OCI-LY7 (cell line): ENCODE data around the gene NEBL.

Experiments used
- EZH2phosphoT487 ChIP-seq: fragments of 200-600 bp; sonication (generic); IDR thresholded peaks from 2 replicates; pipeline ENCODE4 v1.6.1; 2018; ENCODE audit warnings: low read depth, borderline replicate concordance, mild to moderate bottlenecking, mixed run types, antibody characterized with exemption, low read length, moderate library complexity, mixed read lengths
- TF ChIP-seq, protein P1 (sequence below): fragments of 200-600 bp; sonication (generic); conservative IDR thresholded peaks from 2 replicates; pipeline ENCODE4 v1.5.1; 2014; ENCODE audit warnings: mild to moderate bottlenecking, antibody characterized with exemption, low read length, moderate library complexity, mixed read lengths

- TF ChIP-seq, protein P1, sequence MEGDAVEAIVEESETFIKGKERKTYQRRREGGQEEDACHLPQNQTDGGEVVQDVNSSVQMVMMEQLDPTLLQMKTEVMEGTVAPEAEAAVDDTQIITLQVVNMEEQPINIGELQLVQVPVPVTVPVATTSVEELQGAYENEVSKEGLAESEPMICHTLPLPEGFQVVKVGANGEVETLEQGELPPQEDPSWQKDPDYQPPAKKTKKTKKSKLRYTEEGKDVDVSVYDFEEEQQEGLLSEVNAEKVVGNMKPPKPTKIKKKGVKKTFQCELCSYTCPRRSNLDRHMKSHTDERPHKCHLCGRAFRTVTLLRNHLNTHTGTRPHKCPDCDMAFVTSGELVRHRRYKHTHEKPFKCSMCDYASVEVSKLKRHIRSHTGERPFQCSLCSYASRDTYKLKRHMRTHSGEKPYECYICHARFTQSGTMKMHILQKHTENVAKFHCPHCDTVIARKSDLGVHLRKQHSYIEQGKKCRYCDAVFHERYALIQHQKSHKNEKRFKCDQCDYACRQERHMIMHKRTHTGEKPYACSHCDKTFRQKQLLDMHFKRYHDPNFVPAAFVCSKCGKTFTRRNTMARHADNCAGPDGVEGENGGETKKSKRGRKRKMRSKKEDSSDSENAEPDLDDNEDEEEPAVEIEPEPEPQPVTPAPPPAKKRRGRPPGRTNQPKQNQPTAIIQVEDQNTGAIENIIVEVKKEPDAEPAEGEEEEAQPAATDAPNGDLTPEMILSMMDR = peak; percentile 67
- no peak for TF ChIP-seq EZH2phosphoT487
Observed at GRCh38 chr10:20855398-20856038, 41.6 kb downstream of the NEBL start.
